Measurements from ENCODE around the gene CEPT1.
A peak's percentile ranks its signal among the peaks of the same experiment; 100 is the strongest.

The CEPT1 gene

DNA sequence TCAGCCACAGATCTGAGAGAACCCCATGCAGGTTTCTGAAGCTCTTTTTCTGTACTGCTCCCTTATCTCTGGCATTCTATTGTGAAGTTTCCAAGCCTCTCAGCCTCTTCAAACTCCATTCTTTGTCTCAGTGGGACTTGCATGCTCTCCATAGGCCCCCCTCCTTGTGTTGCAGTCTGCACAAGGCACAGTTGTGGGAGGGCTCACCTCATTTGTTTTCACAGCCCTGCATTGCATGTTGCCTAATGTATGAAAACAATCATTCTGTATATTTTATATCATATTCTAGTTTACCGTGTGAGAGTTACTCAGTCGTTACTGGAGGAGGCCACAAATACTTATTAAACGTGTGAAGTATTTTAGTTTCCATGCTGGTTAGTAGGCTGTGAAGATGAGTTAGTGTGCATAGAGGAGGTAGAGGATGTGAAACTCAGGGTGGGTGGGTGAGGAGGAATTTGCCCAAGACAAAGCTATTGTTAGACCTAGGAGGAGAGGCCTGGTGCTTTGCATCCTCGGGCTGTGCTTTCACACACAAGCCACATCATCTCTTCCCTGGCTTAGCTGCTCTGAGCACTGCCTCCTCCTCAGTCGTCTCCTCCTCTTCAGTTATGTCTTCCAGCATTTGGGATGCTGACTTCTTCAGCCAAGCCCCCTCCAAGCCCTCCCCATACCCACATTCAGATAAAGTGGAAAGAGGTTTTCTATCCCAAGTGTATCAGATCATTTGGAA, 79.7 kb downstream of the CEPT1 start:
- H3K4me2 ChIP-seq (ENCODE audit: low read length) = peak overlapping the region; percentile 38
- TF ChIP-seq, protein P1, sequence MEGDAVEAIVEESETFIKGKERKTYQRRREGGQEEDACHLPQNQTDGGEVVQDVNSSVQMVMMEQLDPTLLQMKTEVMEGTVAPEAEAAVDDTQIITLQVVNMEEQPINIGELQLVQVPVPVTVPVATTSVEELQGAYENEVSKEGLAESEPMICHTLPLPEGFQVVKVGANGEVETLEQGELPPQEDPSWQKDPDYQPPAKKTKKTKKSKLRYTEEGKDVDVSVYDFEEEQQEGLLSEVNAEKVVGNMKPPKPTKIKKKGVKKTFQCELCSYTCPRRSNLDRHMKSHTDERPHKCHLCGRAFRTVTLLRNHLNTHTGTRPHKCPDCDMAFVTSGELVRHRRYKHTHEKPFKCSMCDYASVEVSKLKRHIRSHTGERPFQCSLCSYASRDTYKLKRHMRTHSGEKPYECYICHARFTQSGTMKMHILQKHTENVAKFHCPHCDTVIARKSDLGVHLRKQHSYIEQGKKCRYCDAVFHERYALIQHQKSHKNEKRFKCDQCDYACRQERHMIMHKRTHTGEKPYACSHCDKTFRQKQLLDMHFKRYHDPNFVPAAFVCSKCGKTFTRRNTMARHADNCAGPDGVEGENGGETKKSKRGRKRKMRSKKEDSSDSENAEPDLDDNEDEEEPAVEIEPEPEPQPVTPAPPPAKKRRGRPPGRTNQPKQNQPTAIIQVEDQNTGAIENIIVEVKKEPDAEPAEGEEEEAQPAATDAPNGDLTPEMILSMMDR (IDR thresholded peaks at IDR 0.05; ENCODE audit: low read depth, low read length) = no peak
- no peak for TF ChIP-seq EZH2phosphoT487 (IDR thresholded peaks at IDR 0.05; ENCODE audit: low read depth)
- H3K36me3 ChIP-seq (replicated peaks; ENCODE audit: low read depth, low read length) = no peaks in the 10 kb centered on the region
- H3K27me3 ChIP-seq (ENCODE audit: low read depth, low read length) = no peaks in the 10 kb centered on the region
- H3K9ac ChIP-seq (ENCODE audit: low read length) = no peak overlapping the region
- no peak overlapping the region; the same call in 1 of the 2 replicates for H2AFZ ChIP-seq (ENCODE audit: low read depth, low read length)
- peaks cover 73% of the 10 kb centered on the region for H3K4me1 ChIP-seq (ENCODE audit: low read length)
- peaks cover 30% of the 10 kb centered on the region; the same call in 1 of the 2 replicates for H3K9me3 ChIP-seq (ENCODE audit: insufficient read depth, low read length)
- no peaks in the 10 kb centered on the region for H4K20me1 ChIP-seq (ENCODE audit: insufficient read depth, low read length)
- H3K4me3 ChIP-seq (ENCODE audit: low read length) = no peak overlapping the region
- peak overlapping the region; percentile 27 for H3K27ac ChIP-seq (ENCODE audit: low read length)
- no peaks in the 10 kb centered on the region for H3K79me2 ChIP-seq (ENCODE audit: low read length)

DNA sequence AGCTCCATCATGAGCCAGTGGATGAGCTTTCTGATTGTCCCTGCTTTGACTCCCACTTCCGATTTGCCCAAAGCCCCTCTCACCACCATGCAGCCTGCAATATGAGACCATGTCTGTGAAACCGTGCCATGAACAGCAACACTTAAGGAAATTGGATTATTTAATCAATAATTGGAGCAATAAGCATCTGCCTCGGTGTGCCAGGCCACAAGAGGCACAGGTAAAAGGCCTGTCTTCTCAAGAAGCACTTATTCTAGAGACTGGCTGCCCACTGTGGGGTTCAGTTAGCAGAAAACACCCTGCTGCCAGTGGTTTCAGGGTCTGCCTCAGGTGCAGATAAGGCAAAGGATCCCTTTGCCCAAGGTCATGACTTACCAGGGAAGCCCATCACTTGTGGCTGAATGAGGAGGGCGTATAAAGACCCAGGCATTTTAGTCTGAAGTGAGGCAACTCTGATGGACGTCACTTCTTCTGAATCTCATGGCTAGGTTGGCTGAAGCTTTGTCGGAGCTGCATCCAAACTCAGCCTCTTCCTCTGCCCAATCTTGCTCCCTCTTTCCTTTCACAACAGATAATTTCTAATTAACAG, 80.4 kb downstream of the CEPT1 start:
- H3K36me3 ChIP-seq (replicated peaks; ENCODE audit: low read depth, low read length) = no peaks in the 10 kb centered on the region
- no peaks in the 10 kb centered on the region; the same call in 1 of the 2 replicates for H3K27me3 ChIP-seq (ENCODE audit: low read depth, low read length)
- H3K9ac ChIP-seq (ENCODE audit: low read length) = no peak overlapping the region
- no peak overlapping the region for H3K27ac ChIP-seq (ENCODE audit: low read length)
- no peak overlapping the region for H3K4me3 ChIP-seq (ENCODE audit: low read length)
- H4K20me1 ChIP-seq (ENCODE audit: insufficient read depth, low read length) = no peaks in the 10 kb centered on the region
- H3K4me1 ChIP-seq (ENCODE audit: low read length) = peaks cover 67% of the 10 kb centered on the region
- H2AFZ ChIP-seq (ENCODE audit: low read depth, low read length) = no peak overlapping the region
- peaks cover 29% of the 10 kb centered on the region; the same call in 1 of the 2 replicates for H3K9me3 ChIP-seq (ENCODE audit: insufficient read depth, low read length)
- TF ChIP-seq, protein P1 (IDR thresholded peaks at IDR 0.05; ENCODE audit: low read depth, low read length) = no peak
- TF ChIP-seq EZH2phosphoT487 (IDR thresholded peaks at IDR 0.05; ENCODE audit: low read depth) = no peak
- H3K4me2 ChIP-seq (ENCODE audit: low read length) = peak overlapping the region; percentile 38
- H3K79me2 ChIP-seq (ENCODE audit: low read length) = no peaks in the 10 kb centered on the region

DNA sequence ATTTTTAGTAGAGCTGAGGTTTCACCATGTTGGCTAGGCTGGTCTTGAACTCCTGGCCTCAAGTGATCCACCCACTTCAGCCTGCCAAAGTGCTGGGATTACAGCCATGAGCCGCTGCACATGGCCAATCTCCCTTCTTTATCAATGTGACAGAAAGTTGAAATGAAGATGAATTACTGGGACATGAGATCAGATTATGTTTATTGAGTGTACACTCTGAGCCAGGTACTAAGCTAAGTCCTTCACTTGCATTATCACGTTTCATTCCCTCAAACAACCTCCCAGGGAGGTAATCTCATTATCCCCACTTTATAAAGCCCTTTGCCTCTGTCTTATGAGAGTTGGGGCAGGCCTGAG, 81.2 kb downstream of the CEPT1 start:
- Histone ChIP-seq H4K20me1 (ENCODE audit: insufficient read depth, low read length) (no peaks in the 10 kb centered on the region), H3K36me3 (replicated peaks; ENCODE audit: low read depth, low read length) (no peaks in the 10 kb centered on the region), H3K9me3 (ENCODE audit: insufficient read depth, low read length) (peaks cover 29% of the 10 kb centered on the region; the same call in 1 of the 2 replicates), H3K79me2 (ENCODE audit: low read length) (no peaks in the 10 kb centered on the region), H3K27ac (ENCODE audit: low read length) (0 out of 2 replicates have a peak overlapping the region, but pooled peaks have one; percentile 18), H3K27me3 (ENCODE audit: low read depth, low read length) (no peaks in the 10 kb centered on the region; the same call in 1 of the 2 replicates), H3K9ac (ENCODE audit: low read length) (no peak overlapping the region), H3K4me1 (ENCODE audit: low read length) (peaks cover 58% of the 10 kb centered on the region), H2AFZ (ENCODE audit: low read depth, low read length) (no peak overlapping the region), H3K4me3 (ENCODE audit: low read length) (no peak overlapping the region), H3K4me2 (ENCODE audit: low read length) (peak overlapping the region; percentile 71)
- TF ChIP-seq, protein P1 (IDR thresholded peaks at IDR 0.05; ENCODE audit: low read depth, low read length) = no peak
- no peak for TF ChIP-seq EZH2phosphoT487 (IDR thresholded peaks at IDR 0.05; ENCODE audit: low read depth)

DNA sequence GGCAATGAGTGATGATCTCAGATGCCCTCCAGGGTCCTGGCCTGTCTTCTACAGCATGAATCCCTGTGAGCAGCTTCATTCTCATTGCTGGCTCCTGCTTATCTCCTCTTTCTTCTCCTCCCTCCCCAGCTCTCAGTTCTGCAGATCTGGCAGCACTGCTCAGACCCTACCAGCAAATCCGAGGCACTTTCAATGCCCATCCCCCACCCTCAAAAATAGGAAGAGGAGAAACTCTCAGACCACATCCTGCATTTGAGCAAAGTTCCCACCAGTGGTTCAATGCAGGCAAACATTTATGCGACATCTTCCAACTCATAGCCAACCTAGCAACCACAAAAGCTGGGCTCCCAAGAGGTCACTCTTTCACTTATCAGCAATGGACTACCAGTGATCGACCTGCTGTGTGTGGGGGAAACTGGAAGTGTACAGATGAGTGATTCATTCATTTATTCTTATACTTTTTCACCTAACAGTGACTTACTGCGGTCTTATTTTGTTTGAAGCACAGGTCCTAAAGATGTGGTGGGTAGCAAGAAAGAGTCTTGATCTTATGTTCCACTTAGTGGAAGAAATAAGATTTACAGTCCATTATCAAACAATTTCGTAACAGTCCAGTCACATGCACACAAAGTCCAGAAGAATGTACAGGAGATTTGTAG, 81.7 kb downstream of the CEPT1 start:
- Histone ChIP-seq H3K9me3 (ENCODE audit: insufficient read depth, low read length) (peaks cover 24% of the 10 kb centered on the region; the same call in 1 of the 2 replicates), H3K36me3 (replicated peaks; ENCODE audit: low read depth, low read length) (no peaks in the 10 kb centered on the region), H3K4me3 (ENCODE audit: low read length) (peak overlapping the region; percentile 33), H3K27ac (ENCODE audit: low read length) (peak overlapping the region; percentile 18), H3K79me2 (ENCODE audit: low read length) (no peaks in the 10 kb centered on the region), H2AFZ (ENCODE audit: low read depth, low read length) (0 out of 2 replicates have a peak overlapping the region, but pooled peaks have one; percentile 20), H3K4me1 (ENCODE audit: low read length) (peaks cover 53% of the 10 kb centered on the region), H3K4me2 (ENCODE audit: low read length) (peak overlapping the region; percentile 71), H4K20me1 (ENCODE audit: insufficient read depth, low read length) (no peaks in the 10 kb centered on the region), H3K27me3 (ENCODE audit: low read depth, low read length) (no peaks in the 10 kb centered on the region; the same call in 1 of the 2 replicates), H3K9ac (ENCODE audit: low read length) (peak overlapping the region; percentile 12; the same call in 1 of the 2 replicates)
- no peak for TF ChIP-seq EZH2phosphoT487 (IDR thresholded peaks at IDR 0.05; ENCODE audit: low read depth)
- TF ChIP-seq, protein P1 (IDR thresholded peaks at IDR 0.05; ENCODE audit: low read depth, low read length) = no peak
